ENCODE data around the gene NRXN3. TPM values are rescaled to one million over a fixed set of nuclear protein-coding genes. Genes with fewer than 3 reads are reported as not detected.
A peak's percentile ranks its signal among the peaks of the same experiment; 100 is the strongest.

The NRXN3 gene
- total RNA-seq, 1 experiment from 2014 or later, result 0.80 TPM

DNA sequence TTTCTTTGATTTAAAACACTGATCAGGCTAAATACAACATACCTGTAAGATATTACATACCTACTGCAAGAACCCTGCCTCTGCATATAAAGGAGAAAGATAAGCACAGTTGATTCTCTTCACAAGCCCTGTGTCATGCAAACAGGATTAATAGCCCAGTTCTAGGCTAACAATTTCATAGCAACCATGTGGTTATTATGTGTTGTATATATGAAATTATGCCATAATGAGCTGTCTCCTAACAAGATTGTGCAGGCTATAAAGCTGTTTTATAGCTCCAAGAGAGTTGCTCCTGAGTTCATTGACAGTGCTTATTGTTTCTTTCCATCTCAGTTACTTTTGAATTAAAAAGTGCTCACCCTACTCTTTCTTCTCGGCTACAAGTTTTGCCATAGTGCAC lies 1431.9 kb downstream of the NRXN3 start:
- H3K36me3 ChIP-seq (replicated peaks; ENCODE audit: control insufficient read depth, insufficient read depth, low read length), result no peaks in the 10 kb centered on the region
- DNase-seq, result no peak

DNA sequence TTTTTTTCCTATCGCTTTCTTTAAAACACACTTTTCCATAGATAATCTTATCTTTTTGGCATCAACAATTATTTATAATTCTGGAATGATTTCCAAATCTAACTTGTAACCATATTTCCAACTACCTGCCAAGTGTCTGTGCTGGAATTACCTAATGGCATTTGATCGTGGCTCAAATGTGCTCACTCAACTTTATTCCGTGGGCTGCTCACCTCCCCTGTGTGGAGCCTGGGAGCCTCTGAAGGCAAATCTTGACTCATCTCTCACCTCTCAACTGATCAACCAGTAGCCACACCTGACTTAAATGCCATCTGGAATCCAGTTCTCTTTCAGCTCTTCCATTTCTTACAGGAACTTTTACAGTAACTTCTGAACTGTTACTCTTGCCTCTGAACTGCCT lies 1432.6 kb downstream of the NRXN3 start:
- H3K4me3 ChIP-seq (ENCODE audit: insufficient read depth, low read depth, low read length), result no peak overlapping the region
- DNase-seq, result no peak
- H3K36me3 ChIP-seq (replicated peaks; ENCODE audit: control insufficient read depth, insufficient read depth, low read length), result no peaks in the 10 kb centered on the region
- H3K27me3 ChIP-seq (ENCODE audit: control insufficient read depth, insufficient read depth, low read length), result no peaks in the 10 kb centered on the region

More for the DNA sequence above, 1431.9 kb downstream of the NRXN3 start:
- no peak overlapping the region for H3K4me3 ChIP-seq (ENCODE audit: insufficient read depth, low read depth, low read length)
- no peaks in the 10 kb centered on the region for H3K27me3 ChIP-seq (ENCODE audit: control insufficient read depth, insufficient read depth, low read length)

DNA sequence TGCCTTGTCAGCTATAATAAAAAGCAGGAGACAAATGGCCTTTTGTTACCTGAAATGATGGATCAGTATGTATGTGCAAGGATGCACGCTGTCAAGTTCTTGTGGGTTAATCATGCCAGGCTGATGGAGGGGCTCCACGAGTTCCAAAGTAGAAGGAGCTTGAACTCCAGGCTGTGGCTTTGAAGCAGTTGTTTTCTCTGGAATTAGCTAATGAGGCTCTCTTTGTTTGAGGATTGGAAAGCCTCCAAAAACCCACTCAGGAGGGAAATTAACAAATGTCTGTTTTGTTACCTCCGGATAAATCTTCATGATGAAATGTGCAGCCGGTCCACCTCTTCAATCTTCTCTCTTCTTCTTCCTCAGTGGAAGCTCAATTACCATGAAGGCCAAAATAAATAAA lies 1435.7 kb downstream of the NRXN3 start:
- DNase-seq, result no peak
- Histone ChIP-seq H3K4me3 (ENCODE audit: insufficient read depth, low read depth, low read length) (no peak overlapping the region), H3K27me3 (ENCODE audit: control insufficient read depth, insufficient read depth, low read length) (no peaks in the 10 kb centered on the region), H3K36me3 (replicated peaks; ENCODE audit: control insufficient read depth, insufficient read depth, low read length) (no peaks in the 10 kb centered on the region)

DNA sequence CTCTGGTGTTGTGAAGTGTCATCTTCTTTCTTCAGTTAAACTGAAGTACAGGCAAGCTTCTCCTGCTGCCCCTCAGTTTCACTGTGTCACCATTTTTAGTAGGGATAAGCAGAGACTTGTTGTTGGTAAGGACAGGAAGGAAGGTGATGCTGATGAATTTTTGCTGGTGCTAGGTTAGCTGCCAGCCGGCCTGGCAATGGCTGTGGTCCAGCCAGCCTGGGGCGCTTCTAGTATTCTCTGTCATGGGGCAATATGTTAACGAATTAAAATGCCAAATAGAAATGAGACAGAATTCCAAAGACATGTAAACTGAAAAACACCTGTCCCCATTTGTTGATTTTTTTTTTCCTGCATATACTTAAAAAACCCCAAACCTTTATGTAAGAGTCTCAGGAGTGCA lies 1438.3 kb downstream of the NRXN3 start:
- no peaks in the 10 kb centered on the region for H3K27me3 ChIP-seq (ENCODE audit: control insufficient read depth, insufficient read depth, low read length)
- no peak for DNase-seq
- no peak overlapping the region for H3K4me3 ChIP-seq (ENCODE audit: insufficient read depth, low read depth, low read length)
- no peaks in the 10 kb centered on the region for H3K36me3 ChIP-seq (replicated peaks; ENCODE audit: control insufficient read depth, insufficient read depth, low read length)

DNA sequence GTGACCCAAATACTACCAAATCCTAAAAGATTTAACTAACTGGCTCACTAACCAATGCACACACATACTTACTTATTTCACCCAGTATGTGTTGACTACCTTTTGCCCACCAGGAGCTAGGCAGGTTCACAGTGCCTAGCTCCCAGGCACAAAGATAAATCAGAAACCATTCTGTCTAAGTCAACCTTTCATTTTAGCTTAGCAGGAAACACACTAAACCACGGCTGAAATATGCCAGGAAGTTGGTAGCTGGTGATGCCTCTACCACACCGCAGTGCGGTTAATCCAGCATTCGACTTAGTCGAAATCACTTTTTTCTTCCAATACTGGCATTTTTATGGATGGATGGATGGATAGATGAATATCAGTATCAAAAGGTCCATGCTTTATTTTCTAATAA lies 1443.5 kb downstream of the NRXN3 start:
- Histone ChIP-seq H3K27me3 (ENCODE audit: control insufficient read depth, insufficient read depth, low read length) (no peaks in the 10 kb centered on the region), H3K4me3 (ENCODE audit: insufficient read depth, low read depth, low read length) (no peak overlapping the region), H3K36me3 (replicated peaks; ENCODE audit: control insufficient read depth, insufficient read depth, low read length) (no peaks in the 10 kb centered on the region)
- no peak for DNase-seq

DNA sequence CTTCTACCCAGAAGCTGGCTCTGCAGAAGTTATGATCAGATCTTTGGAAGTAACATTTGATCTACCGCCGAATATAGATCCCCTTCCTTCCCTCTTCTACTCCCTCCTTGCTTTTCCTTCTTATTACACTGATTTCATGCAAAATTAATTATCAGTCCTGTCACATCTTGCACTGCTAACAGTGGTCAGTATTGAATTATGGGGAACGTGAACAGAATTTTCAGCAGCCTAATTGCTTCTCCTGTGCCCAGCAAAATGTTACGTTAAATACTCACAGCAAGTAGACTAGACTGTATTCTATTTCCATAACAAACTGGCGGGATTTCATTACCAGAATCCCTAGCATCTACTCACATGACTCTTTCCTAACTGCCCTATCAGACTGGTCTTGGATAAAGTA lies 1444.3 kb downstream of the NRXN3 start:
- Histone ChIP-seq H3K4me3 (ENCODE audit: insufficient read depth, low read depth, low read length) (no peak overlapping the region), H3K36me3 (replicated peaks; ENCODE audit: control insufficient read depth, insufficient read depth, low read length) (no peaks in the 10 kb centered on the region), H3K27me3 (ENCODE audit: control insufficient read depth, insufficient read depth, low read length) (no peaks in the 10 kb centered on the region)
- no peak for DNase-seq

DNA sequence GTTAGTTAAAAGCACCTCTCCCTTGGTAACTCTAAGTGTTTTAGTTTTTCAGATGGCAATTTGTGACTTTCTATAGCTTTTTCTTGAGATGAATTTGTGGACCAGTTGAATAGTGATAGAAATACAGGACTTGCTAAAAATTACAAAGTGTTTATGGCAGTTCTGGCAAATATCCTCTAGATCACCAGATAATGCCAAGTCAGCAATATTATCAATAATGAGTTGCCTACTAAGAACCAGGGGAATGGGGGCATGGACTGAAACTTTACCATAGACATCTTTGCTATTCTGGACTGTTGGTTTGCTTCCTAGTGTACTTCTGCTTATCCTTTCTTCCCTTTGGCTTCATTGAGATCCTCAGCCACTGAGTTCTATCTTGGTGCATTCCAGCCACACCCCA lies 1456.9 kb downstream of the NRXN3 start:
- H3K27me3 ChIP-seq (ENCODE audit: control insufficient read depth, insufficient read depth, low read length), result no peaks in the 10 kb centered on the region

DNA sequence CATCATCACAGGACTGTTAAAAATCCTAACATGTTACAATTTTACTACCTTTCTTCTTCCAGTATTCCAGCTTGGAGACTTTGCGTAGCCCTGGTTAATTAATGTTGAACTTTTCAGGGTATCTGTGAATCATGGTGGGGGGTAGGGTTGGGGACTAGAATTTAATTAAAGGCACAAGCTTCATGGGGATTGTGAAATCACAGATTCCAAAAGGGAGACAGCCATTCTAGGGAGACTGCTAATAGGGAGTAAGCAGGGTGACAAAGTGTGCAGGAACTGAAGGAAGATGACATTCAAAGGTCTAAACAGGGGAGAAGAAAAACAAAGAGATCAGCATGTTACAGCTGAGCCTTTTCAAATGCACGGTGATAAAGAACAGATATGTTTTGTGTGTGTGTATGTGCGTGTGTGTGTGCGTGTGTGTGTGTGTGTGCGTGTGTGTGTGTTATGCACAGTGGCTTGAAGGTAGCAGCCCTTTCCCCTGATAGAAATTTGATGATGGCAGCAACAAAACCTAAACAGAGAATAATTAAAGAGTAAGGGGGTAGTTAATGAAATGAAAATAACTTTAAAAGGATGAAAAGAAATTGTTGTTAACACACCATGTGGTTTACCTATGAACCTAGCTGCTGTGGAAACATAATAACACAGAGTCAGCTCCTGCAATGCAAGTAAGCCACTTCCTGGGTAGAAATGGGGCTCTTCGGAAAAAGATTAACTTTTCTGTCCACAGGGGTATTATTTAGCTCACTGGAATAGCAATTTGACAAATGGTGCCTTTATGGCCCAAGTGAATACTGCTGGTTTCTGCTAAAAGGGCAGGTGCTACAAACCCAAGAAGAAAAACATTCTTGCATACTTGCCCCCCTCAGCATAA lies 1459.5 kb downstream of the NRXN3 start:
- no peak overlapping the region for H3K4me3 ChIP-seq (ENCODE audit: insufficient read depth, low read depth, low read length)
- H3K27me3 ChIP-seq (ENCODE audit: control insufficient read depth, insufficient read depth, low read length), result no peaks in the 10 kb centered on the region
- no peaks in the 10 kb centered on the region for H3K36me3 ChIP-seq (replicated peaks; ENCODE audit: control insufficient read depth, insufficient read depth, low read length)
- DNase-seq, result no peak

More for the DNA sequence above, 1456.9 kb downstream of the NRXN3 start:
- DNase-seq, result no peak
- Histone ChIP-seq H3K4me3 (ENCODE audit: insufficient read depth, low read depth, low read length) (no peak overlapping the region), H3K36me3 (replicated peaks; ENCODE audit: control insufficient read depth, insufficient read depth, low read length) (no peaks in the 10 kb centered on the region)

DNA sequence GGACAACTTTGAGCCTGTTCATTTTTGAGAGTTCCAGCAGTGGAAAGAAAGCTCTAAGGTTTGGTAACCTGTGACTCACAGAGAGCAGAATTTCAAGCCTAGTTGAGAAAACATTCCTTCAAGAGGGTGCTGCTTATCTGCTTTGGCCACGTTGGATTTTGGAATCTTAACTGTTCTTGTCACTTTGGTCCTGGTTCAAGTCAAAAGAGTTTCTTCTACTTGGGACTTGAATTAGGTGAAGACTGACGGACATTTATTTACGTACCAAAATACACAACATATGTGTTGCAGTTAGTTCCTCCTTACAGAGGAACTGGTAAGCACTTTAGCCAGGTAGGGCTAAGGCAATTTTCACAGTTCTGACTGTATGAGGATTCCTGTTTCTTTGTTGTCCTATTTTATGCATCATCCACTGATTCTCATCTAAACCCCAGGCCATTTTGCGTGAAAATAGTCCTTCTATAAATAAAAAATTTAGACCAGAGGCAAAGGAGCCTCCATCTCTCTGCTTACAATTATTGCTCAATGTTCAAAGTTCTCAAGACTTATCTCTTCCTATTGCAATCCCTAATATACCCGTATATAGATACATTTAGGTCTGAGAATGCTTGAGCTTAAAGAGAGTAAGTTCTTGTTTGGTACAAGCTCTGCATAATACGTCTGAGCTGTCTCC lies 1460.3 kb downstream of the NRXN3 start:
- Histone ChIP-seq H3K27me3 (ENCODE audit: control insufficient read depth, insufficient read depth, low read length) (no peaks in the 10 kb centered on the region), H3K36me3 (replicated peaks; ENCODE audit: control insufficient read depth, insufficient read depth, low read length) (no peaks in the 10 kb centered on the region), H3K4me3 (ENCODE audit: insufficient read depth, low read depth, low read length) (no peak overlapping the region)
- no peak for DNase-seq

DNA sequence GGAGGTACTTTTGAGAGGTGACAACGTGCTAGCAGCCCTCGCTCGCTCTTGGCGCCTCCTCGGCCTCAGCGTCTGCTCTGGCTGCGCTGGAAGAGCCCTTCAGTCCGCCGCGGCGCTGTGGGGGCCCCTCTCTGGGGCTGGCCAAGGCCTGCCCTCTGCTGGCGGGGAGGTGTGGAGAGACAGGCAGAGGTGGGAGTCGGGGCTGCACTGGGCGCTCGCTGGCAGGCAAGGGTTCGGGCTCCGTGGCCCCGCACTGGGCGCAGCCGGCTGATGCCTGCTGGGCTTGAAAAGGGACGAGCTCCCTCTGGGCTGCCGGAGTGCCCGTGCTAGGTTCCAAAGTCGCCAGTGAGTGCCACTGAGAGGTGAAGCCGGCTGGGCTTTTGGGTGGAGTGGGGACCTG lies 1461.1 kb downstream of the NRXN3 start:
- DNase-seq, result peak; percentile 43
- Histone ChIP-seq H3K4me3 (ENCODE audit: insufficient read depth, low read depth, low read length) (no peak overlapping the region), H3K36me3 (replicated peaks; ENCODE audit: control insufficient read depth, insufficient read depth, low read length) (no peaks in the 10 kb centered on the region), H3K27me3 (ENCODE audit: control insufficient read depth, insufficient read depth, low read length) (no peaks in the 10 kb centered on the region)

DNA sequence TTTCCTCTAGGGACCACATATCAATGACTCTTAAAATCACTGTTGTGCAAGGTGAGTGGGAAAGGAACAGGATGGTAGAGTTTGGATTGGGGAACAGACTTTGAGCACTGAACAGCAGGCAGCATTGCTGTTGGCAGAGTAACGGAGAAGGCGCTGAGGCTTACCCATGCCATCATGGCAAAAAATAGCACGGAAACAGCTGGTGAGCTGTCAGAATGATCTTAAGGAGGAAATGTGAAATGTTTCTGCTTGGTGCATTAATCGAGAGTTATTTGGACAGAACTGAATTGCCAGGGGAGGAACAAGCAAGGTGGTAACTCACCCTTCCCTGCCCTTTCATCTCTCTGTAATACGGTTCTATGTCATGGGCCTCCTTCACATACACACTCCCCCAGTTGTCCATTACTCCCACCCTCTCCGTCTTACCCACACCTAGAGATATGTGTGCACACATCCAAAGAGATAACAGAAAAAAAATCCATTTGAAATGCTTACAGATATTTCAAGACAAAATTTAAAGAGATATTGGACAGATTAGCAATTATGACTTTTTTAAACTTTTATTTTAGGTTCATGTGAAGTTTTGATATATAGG lies 1468.6 kb downstream of the NRXN3 start:
- H3K36me3 ChIP-seq (replicated peaks; ENCODE audit: control insufficient read depth, insufficient read depth, low read length), result no peaks in the 10 kb centered on the region
- H3K27me3 ChIP-seq (ENCODE audit: control insufficient read depth, insufficient read depth, low read length), result no peaks in the 10 kb centered on the region
- no peak overlapping the region for H3K4me3 ChIP-seq (ENCODE audit: insufficient read depth, low read depth, low read length)
- DNase-seq, result no peak

DNA sequence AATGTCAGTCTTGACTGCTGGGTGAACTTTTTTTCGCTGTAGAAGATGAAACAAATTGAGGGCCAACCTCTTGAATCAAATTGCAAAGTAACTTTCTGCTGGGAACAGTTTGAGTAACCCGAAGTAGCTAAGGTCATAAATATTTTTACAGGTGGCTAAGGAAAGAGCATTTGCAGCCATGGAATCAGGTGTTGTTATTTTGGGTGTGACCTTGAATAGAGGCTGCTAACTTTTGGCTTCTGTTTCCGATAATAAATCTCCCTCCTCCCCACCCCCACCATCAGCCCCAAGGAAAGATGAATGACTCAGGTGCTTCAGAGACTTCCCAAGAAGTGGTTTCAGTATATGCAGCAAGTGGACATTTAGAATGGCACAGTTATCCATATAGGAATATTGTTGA lies 1469.4 kb downstream of the NRXN3 start:
- Histone ChIP-seq H3K27me3 (ENCODE audit: control insufficient read depth, insufficient read depth, low read length) (no peaks in the 10 kb centered on the region), H3K36me3 (replicated peaks; ENCODE audit: control insufficient read depth, insufficient read depth, low read length) (no peaks in the 10 kb centered on the region), H3K4me3 (ENCODE audit: insufficient read depth, low read depth, low read length) (no peak overlapping the region)
- no peak for DNase-seq

DNA sequence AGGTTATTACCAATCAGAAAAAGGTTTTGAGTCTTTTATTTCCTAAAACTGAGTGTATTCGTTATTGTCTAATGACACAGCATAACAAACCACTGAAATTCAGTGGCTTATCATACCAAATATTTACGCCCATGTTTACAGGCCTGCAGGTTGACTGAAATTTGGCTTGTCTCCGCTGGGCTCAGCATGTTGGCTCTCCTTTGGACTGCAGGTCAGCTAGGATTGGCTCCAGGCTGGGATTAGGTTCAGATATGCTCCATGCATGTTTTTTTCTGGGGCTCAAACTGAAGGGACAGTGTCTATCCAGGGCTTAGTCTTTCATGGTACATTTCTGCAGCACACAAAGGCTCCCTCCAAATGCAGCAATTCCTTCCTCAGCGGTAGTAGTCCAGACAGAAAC lies 1471.2 kb downstream of the NRXN3 start:
- Histone ChIP-seq H3K4me3 (ENCODE audit: insufficient read depth, low read depth, low read length) (no peak overlapping the region), H3K27me3 (ENCODE audit: control insufficient read depth, insufficient read depth, low read length) (no peaks in the 10 kb centered on the region), H3K36me3 (replicated peaks; ENCODE audit: control insufficient read depth, insufficient read depth, low read length) (no peaks in the 10 kb centered on the region)
- DNase-seq, result no peak

DNA sequence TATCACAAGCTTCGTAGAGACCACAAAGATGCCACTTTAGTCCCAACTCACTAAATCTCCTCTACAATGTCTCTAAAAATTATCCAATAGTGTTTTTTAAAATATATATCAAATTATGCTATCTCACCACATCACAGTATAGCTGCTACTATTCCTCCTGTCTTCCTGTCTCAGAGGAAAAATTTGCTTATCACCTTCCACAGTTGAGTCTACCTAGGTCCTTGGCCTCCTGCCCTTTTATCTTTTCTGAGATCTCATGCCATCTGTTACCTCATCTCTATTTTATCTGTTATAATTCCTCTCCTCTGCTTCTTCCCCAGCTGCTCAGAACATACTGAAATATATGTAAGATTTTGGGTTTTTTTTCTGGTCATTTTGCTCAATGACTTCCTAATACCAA lies 1473.0 kb downstream of the NRXN3 start:
- H3K36me3 ChIP-seq (replicated peaks; ENCODE audit: control insufficient read depth, insufficient read depth, low read length), result no peaks in the 10 kb centered on the region
- no peak overlapping the region for H3K4me3 ChIP-seq (ENCODE audit: insufficient read depth, low read depth, low read length)
- no peaks in the 10 kb centered on the region for H3K27me3 ChIP-seq (ENCODE audit: control insufficient read depth, insufficient read depth, low read length)
- no peak for DNase-seq

DNA sequence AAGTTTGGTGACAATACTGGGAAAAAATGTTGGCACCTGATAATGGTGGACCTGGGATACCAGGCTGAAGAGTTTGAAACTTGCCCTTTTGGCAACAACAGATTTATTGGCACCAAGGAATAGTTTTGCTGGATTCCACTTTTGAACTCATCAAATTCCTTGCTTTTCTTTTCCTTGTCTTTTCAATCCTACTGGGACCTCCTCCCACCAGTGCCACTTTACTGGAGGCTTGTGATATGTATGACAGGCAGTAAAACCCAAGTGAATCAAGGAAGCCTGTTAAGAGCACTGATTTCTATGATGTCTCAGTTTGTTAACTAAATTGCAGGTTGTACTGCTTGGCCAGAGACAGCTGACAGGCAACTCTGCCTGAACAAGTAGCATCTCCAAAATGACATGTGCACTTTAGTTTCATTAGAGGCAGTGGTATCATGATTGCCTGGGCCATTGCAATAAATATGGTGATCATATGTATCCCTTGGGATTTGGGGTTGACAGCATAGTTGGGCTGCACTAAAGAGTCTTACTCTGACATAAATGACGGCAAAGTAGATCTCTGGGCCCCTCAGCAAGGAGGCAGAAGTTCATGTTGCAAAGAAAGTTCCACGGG lies 1475.7 kb downstream of the NRXN3 start:
- Histone ChIP-seq H3K36me3 (replicated peaks; ENCODE audit: control insufficient read depth, insufficient read depth, low read length) (no peaks in the 10 kb centered on the region), H3K4me3 (ENCODE audit: insufficient read depth, low read depth, low read length) (no peak overlapping the region), H3K27me3 (ENCODE audit: control insufficient read depth, insufficient read depth, low read length) (no peaks in the 10 kb centered on the region)
- no peak for DNase-seq
